K562 (cell line): ENCODE results near the gene THAP9. TPM values are rescaled to one million over a fixed set of nuclear protein-coding genes. Genes with fewer than 3 reads are reported as not detected.
A peak's percentile ranks its signal among the peaks of the same experiment; 100 is the strongest.

ENCODE experiments used
- ATAC-seq: fragments of 200-7000 bp; cut with Tn5 transposase; 3 replicates; pipeline ENCODE4 v1.9.1; 2020; ENCODE audit warnings: moderate library complexity
- BruUV-seq: library from RNA; stranded (reverse); fragments of 400-500 nt; replicated peaks from 2 replicates; lab custom pipeline; 2021; lab: Mats Ljungman, UMichigan
- CTCF ChIA-PET: fragments of 300-600 bp; formaldehyde crosslinking; extraction: SDS; loops from one replicate; lab custom pipeline; 2021; ENCODE audit warnings: low intra/inter-chr PET ratio; lab: Yijun Ruan, JAX
- POLR2A ChIA-PET: fragments of 300-600, 350-650 bp; sonication (Branson Sonifier 250); formaldehyde crosslinking; extraction: SDS; loops from one replicate; lab custom pipeline; 2021; ENCODE audit warnings: antibody characterized with exemption, inconsistent platforms; lab: Yijun Ruan, JAX
- DNase-seq, 4 experiments: peaks; one replicate each; pipeline versions ENCODE4 v3.0.0 to v3.0.0-alpha.2; 2011 to 2018; ENCODE audit warnings: low spot score in 3 of 4, mixed read lengths in 3 of 4; ENCODE audit errors: extremely low read depth in 1 of 4
- FAIRE-seq: peaks from 2 replicates; lab custom pipeline; 2011; peaks lifted over from hg19 to GRCh38; lab: Jason Lieb, UNC
- H2AFZ ChIP-seq: 2 replicates; pipeline ENCODE4 v1.6.0; 2011; ENCODE audit warnings: low read depth, low read length, control low read depth, inconsistent platforms
- H3K27ac ChIP-seq: fragments of 200-600 bp; 3 replicates; pipeline ENCODE4 v1.8.0; 2011; ENCODE audit warnings: low read depth, mild to moderate bottlenecking, control low read depth, inconsistent platforms, low read length, moderate library complexity, mixed read lengths; ENCODE audit errors: extremely low read depth
- H3K27me3 ChIP-seq, 2 experiments: fragments of 300-600 bp in 1 of 2; 2 replicates in 1 of 2; 3 replicates in 1 of 2; pipeline versions ENCODE4 v1.6.0 to v1.8.0; 2011; ENCODE audit warnings: inconsistent platforms in 2 of 2, low read length in 2 of 2, mild to moderate bottlenecking in 1 of 2, mixed read lengths in 1 of 2, moderate library complexity in 1 of 2; ENCODE audit not compliant: control insufficient read depth in 2 of 2, insufficient read depth in 2 of 2
- H3K36me3 ChIP-seq: fragments of 300-600 bp; 3 replicates; pipeline ENCODE4 v1.8.0; 2011; ENCODE audit warnings: mild to moderate bottlenecking, low read length, inconsistent platforms; ENCODE audit not compliant: control insufficient read depth, insufficient read depth
- H3K4me1 ChIP-seq, 2 experiments: fragments of 200-600 bp in 1 of 2; replicated peaks in 1 of 2; 2 replicates in 1 of 2; 3 replicates in 1 of 2; pipeline versions ENCODE4 v1.5.1 to v1.8.0; 2011; ENCODE audit warnings: inconsistent platforms in 2 of 2, low read length in 2 of 2, mild to moderate bottlenecking in 1 of 2, mixed read lengths in 1 of 2, moderate library complexity in 1 of 2; ENCODE audit not compliant: control insufficient read depth in 2 of 2, insufficient read depth in 2 of 2
- H3K4me2 ChIP-seq: 2 replicates; pipeline ENCODE4 v1.6.1; 2011; ENCODE audit warnings: low read length, control low read depth, inconsistent platforms, mixed read lengths; ENCODE audit not compliant: insufficient read depth
- H3K4me3 ChIP-seq: fragments of 200-600 bp; sonication (generic), shearing (Covaris generic); 2 replicates; pipeline ENCODE4 v1.5.1; 2016; ENCODE audit warnings: control low read depth, inconsistent platforms
- H3K79me2 ChIP-seq: fragments of 200-600 bp; 3 replicates; pipeline ENCODE4 v1.8.0; 2011; ENCODE audit warnings: low read length, inconsistent platforms; ENCODE audit not compliant: control insufficient read depth, insufficient read depth
- H3K9ac ChIP-seq, 2 experiments: 2 replicates each; pipeline versions ENCODE4 v1.6.0 to v1.6.1; 2011; ENCODE audit warnings: low read depth in 2 of 2, low read length in 2 of 2, control low read depth in 1 of 2, inconsistent platforms in 1 of 2, mild to moderate bottlenecking in 1 of 2, mixed read lengths in 1 of 2; ENCODE audit not compliant: insufficient read depth in 1 of 2
- H3K9me1 ChIP-seq: one replicate; pipeline ENCODE4 v1.6.0; 2011; ENCODE audit warnings: inconsistent platforms, mild to moderate bottlenecking, low read length, moderate library complexity; ENCODE audit not compliant: control insufficient read depth, insufficient read depth
- H3K9me3 ChIP-seq: replicated peaks from 2 replicates; pipeline ENCODE4 v1.5.1; 2011; ENCODE audit warnings: low read depth, low read length, inconsistent platforms; ENCODE audit not compliant: control insufficient read depth, insufficient read depth
- H4K20me1 ChIP-seq: replicated peaks from 2 replicates; pipeline ENCODE4 v1.6.1; 2011; ENCODE audit warnings: low read length, inconsistent platforms, mixed read lengths; ENCODE audit not compliant: control insufficient read depth, insufficient read depth
- C11orf30 ChIP-seq: fragments of 450-650 bp; IDR thresholded peaks from 2 replicates; pipeline ENCODE4 v1.6.1; 2016; ENCODE audit warnings: low read depth, mild to moderate bottlenecking
- CEBPB ChIP-seq: fragments of 450-650 bp; IDR thresholded peaks from 2 replicates; pipeline ENCODE4 v1.6.1; 2016; ENCODE audit warnings: missing genetic modification characterization, missing compliant biosample characterization
- CHD2 ChIP-seq: IDR thresholded peaks from 2 replicates; pipeline ENCODE4 v1.6.1; 2011; ENCODE audit warnings: low read depth, low read length
- CREBBP ChIP-seq: IDR thresholded peaks from one replicate; pipeline ENCODE4 v1.6.1; 2012; ENCODE audit warnings: low read depth, mild to moderate bottlenecking, control low read depth, inconsistent platforms, low read length
- HDAC1 ChIP-seq, 2 experiments: fragments of 450-650 bp; IDR thresholded peaks; 2 replicates each; pipeline ENCODE4 v1.6.1; 2016 to 2017; ENCODE audit warnings: inconsistent platforms in 1 of 2, mild to moderate bottlenecking in 1 of 2, moderate library complexity in 1 of 2
- ILF3 ChIP-seq: fragments of 450-650 bp; IDR thresholded peaks from 2 replicates; pipeline ENCODE4 v1.6.1; 2018; ENCODE audit warnings: antibody characterized with exemption, mild to moderate bottlenecking, moderate library complexity, borderline replicate concordance
- MED1 ChIP-seq: sonication (generic); formaldehyde crosslinking; IDR thresholded peaks from 2 replicates; pipeline ENCODE4 v1.8.1; 2023; ENCODE audit warnings: missing genetic modification reagents, borderline replicate concordance
- NR2C2 ChIP-seq, 2 experiments: fragments of 200-800 bp in 1 of 2; sonication (Bioruptor generic) in 1 of 2; sonication (generic) in 1 of 2; formaldehyde crosslinking in 1 of 2; IDR thresholded peaks; 2 replicates each; pipeline versions ENCODE4 v1.6.1 to v1.8.0; 2016 to 2022; ENCODE audit warnings: mild to moderate bottlenecking in 1 of 2, missing compliant biosample characterization in 1 of 2, missing genetic modification characterization in 1 of 2, missing genetic modification reagents in 1 of 2
- PTBP1 ChIP-seq: fragments of 200-400 bp; formaldehyde crosslinking; IDR thresholded peaks from 2 replicates; pipeline ENCODE4 v1.6.1; 2017; ENCODE audit warnings: low read depth, low read length
- SAFB2 ChIP-seq: fragments of 200-400 bp; formaldehyde crosslinking; IDR thresholded peaks from 2 replicates; pipeline ENCODE4 v1.6.1; 2018; ENCODE audit warnings: borderline replicate concordance, low read length, low read depth, moderate library complexity; ENCODE audit not compliant: severe bottlenecking
- SMARCC2 ChIP-seq: fragments of 450-650 bp; IDR thresholded peaks from 2 replicates; pipeline ENCODE4 v1.6.1; 2017; ENCODE audit warnings: antibody characterized with exemption, moderate library complexity, mild to moderate bottlenecking, low read depth
- SNRNP70 ChIP-seq: fragments of 200-400 bp; formaldehyde crosslinking; optimal IDR thresholded peaks from 2 replicates; pipeline ENCODE3; 2017; ENCODE audit warnings: low read depth, low read length
- STAT5B ChIP-seq: fragments of 250-450 bp; sonication (Bioruptor Pico); IDR thresholded peaks from 2 replicates; pipeline ENCODE4 v1.8.0; 2021; ENCODE audit warnings: mild to moderate bottlenecking, inconsistent platforms
- TRIM28 ChIP-seq: fragments of 450-650 bp; IDR thresholded peaks from 2 replicates; pipeline ENCODE4 v1.6.1; 2017
- ZC3H8 ChIP-seq: fragments of 450-650 bp; IDR thresholded peaks from 2 replicates; pipeline ENCODE4 v1.6.1; 2017
- ZFP30 ChIP-seq: fragments of 250-450 bp; sonication (Bioruptor Pico); IDR thresholded peaks from 2 replicates; pipeline ENCODE4 v1.8.0; 2022; ENCODE audit warnings: moderate library complexity, mild to moderate bottlenecking, inconsistent platforms, borderline replicate concordance
- ZNF140 ChIP-seq: fragments of 250-450 bp; sonication (Bioruptor Pico); IDR thresholded peaks from 2 replicates; pipeline ENCODE4 v1.8.0; 2021; ENCODE audit warnings: moderate library complexity, mild to moderate bottlenecking, inconsistent platforms
- ZNF431 ChIP-seq: sonication (generic); formaldehyde crosslinking; IDR thresholded peaks from 2 replicates; pipeline ENCODE4 v1.8.0; 2022; ENCODE audit warnings: mild to moderate bottlenecking, missing genetic modification reagents
- ZNF436 ChIP-seq: fragments of 250-450, 450-650 bp; sonication (Bioruptor Pico); formaldehyde crosslinking; IDR thresholded peaks from 2 replicates; pipeline ENCODE4 v1.7.0; 2020; ENCODE audit warnings: mild to moderate bottlenecking
- WGBS: fragments of 100-300 bp; shearing (Covaris generic); methylation state at CpG from one replicate; pipeline ENCODE4 v1.1.6; 2016; ENCODE audit warnings: low coverage, mixed read lengths; ENCODE audit not compliant: insufficient coverage; ENCODE audit errors: missing lambda C conversion rate; 5-methylcytosine and 5-hydroxymethylcytosine counted together
- in situ Hi-C: fragments of 300-500 bp; cut with MboI; formaldehyde crosslinking; loops from 4 replicates; pipeline ENCODE4 v1.15.0; 2018; ENCODE audit warnings: inconsistent platforms, mixed read lengths
- intact Hi-C: fragments of 100-400 bp; cut with micrococcal nuclease; formaldehyde crosslinking; loops from 2 replicates; pipeline ENCODE4 v1.14.2; 2022
- polyA plus RNA-seq, 8 experiments: library from polyadenylated mRNA; depleted of rRNA in 4 of 8; stranded (reverse) in 5 of 8; unstranded in 3 of 8; fragments of >200 nt; fragmentation: Nextera tagmentation in 2 of 8; fragmentation: Illumina TruSeq in 1 of 8; extraction: Ambion mirVana in 2 of 8; extraction: Trizol in 1 of 8; gene quantifications; 2 replicates each; pipeline versions ENCODE4 v1.2.1 to v1.2.3, GENCODE V29; 2011 to 2014; ENCODE audit warnings: inconsistent platforms in 1 of 8, missing spikeins in 1 of 8
- total RNA-seq, 7 experiments: library from RNA; depleted of rRNA in 6 of 7; stranded (reverse); fragments of >200 nt in 6 of 7; fragmentation: Illumina TruSeq in 2 of 7; extraction: Trizol in 2 of 7; gene quantifications; 2 replicates each; pipeline versions ENCODE4 v1.2.1 to v1.2.3, GENCODE V29; 2011 to 2021; ENCODE audit warnings: low replicate concordance in 1 of 7

THAP9 gene
- total and polyA plus RNA-seq, 9 of the 15 experiments (the other 6 are each of a cell fraction or from before 2014, with no cell fraction given) = 3.4 to 7.0 (median 5.4) TPM

DNA sequence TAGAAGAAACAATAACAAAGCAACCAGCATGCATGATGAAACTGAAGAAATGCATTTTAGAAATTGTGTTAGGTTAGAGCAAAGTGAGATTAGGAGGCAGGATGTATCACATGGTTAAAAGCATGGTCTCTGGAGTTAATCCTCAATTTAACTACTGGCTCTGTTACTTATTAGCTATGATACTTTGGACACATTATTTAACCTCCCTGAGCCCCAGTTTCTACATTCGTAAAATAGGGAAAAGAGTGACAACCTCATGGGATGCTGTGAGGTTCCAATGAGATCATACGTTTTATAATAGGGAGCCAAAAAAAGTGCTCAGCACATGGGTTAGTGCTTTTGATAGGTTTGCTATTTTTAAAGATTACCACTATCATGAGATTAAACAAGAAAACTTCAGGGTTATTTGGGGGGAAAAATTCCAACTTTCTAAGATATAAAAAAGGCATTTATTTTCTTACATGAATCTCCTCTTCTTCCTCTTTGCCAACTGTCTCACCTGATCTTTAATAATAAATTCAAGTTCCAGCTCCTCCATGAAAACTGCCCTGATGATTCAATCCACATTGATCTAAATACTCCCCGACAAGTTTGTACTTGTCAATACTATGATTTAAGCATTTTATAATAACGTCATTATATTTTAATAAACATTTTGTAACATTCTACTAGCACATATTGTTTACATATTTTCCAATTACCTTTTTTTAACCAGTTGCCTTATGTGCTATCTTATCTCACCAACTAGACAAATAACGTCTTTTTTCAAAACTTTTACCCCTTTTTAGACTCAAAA is 14.2 kb upstream of the THAP9 start:
- peaks cover 5 to 16% of the 10 kb centered on the region in 2 experiments; a peak in 4 of 5 replicates for H3K4me1 ChIP-seq
- H3K4me3 ChIP-seq = no peak overlapping the region
- no peak overlapping the region for H2AFZ ChIP-seq
- no peak for TF ChIP-seq ZNF436 (CRISPR knock-in tag)
- no peak for TF ChIP-seq SMARCC2
- no peak for TF ChIP-seq NR2C2 (CRISPR knock-in tag; IDR thresholded peaks at IDR 0.05)
- no peak for TF ChIP-seq NR2C2 (tag; IDR thresholded peaks at IDR 0.05)
- no peak for TF ChIP-seq ZFP30 (CRISPR knock-in tag)
- TF ChIP-seq C11orf30 = no peak
- no peak for TF ChIP-seq HDAC1 (IDR thresholded peaks at IDR 0.05)
- TF ChIP-seq PTBP1 = no peak
- no peak for TF ChIP-seq CHD2
- TF ChIP-seq STAT5B (CRISPR knock-in tag) = no peak
- TF ChIP-seq ILF3 = no peak
- no peak for TF ChIP-seq TRIM28
- TF ChIP-seq CREBBP = no peak
- TF ChIP-seq ZC3H8 = no peak
- no peak for TF ChIP-seq ZNF140 (CRISPR knock-in tag)
- no peak for TF ChIP-seq SAFB2
- no peak for TF ChIP-seq SNRNP70
- TF ChIP-seq ZNF431 = no peak
- no peak for TF ChIP-seq MED1
- TF ChIP-seq CEBPB = no peak
- H3K36me3 ChIP-seq = peaks cover 39% of the 10 kb centered on the region
- peak overlapping the region; percentile 47; the same call in 2 of the 3 replicates for H3K27ac ChIP-seq
- WGBS = 20% methylated on average over 5 of the region's 5 CpGs
- H3K79me2 ChIP-seq = peaks cover 99% of the 10 kb centered on the region
- BruUV-seq = no TSS peak
- no peaks in the 10 kb centered on the region for H3K27me3 ChIP-seq
- peak overlapping the region in 1 of 2 experiments; percentile 53; a peak in 2 of 4 replicates for H3K9ac ChIP-seq
- H3K9me3 ChIP-seq = no peaks in the 10 kb centered on the region
- no peaks in the 10 kb centered on the region for H3K9me1 ChIP-seq
- intact Hi-C loops (no loop called here), in situ Hi-C loops (no loop called here)
- 0 out of 2 replicates have a peak, but pooled peaks cover 10% of the 10 kb centered on the region for H4K20me1 ChIP-seq
- DNase-seq (no peak), FAIRE-seq (no peak), ATAC-seq (no peak)
- POLR2A ChIA-PET = interaction anchor here (0.7 to 4.0 kb wide), 5 partner anchors 9 to 150 kb away, joined by 3 to 20 read pairs (median 4); partner anchors contain the start of gene THAP9
- 0 out of 2 replicates have a peak overlapping the region, but pooled peaks have one; percentile 38 for H3K4me2 ChIP-seq
- CTCF ChIA-PET = no interaction called here
